Measurements from ENCODE around the gene CALML4.
"Not testable (repeated sequence)": the region's sequence is repeated elsewhere in the genome, so short reads cannot be mapped to it uniquely, and the experiment has no call there.

CALML4 gene

DNA sequence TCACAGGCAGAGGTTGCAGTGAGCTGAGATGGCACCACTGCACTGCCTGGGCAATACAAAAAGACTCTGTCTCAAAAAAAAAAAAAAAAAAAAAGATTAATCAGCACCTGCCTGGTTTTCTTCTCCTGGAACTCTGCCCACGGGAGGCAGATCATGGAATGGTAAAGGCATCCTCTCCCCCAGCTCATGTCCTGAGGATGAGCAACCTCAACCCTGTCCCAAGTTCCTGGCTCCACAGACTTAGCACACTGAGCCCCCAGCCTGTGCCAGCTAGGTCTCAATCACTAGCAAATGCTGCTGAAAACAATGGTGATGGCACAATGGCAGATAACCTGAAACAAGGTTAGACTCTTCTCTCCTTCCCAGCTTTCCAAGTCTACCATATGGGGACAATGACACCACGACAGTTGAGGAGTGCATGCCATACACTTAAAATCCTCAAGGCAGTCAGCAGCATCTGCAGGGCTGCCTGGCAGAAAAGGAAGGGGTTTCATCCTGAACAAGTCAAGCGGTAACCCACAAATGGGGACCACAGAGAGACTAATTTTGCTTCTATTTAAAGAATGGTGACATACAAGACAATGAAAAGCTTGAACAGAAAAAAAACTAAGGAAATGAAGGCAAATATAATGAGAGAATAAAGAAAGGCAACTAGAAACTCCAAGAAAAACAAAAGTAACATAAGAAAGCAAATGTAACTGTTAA, 19.6 kb upstream of the CALML4 start:
- no peak for DNase-seq

DNA sequence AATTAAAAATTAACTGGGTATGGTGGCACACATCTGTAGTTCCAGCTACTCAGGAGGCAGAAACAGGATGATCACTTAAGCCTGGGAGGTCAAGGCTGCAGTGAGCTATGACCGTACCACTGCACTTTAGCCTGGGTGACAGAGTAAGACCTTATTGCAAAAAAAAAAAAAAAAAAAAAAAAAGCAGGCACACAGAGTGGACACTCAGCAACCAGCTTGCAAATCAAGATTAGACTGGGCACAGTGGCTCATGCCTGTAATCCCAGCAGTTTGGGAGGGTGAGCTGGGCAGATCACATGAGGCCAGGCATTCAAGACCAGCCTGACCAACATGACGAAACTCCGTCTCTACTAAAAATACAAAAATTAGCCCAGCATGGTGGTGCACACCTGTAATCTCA, 19.0 kb upstream of the CALML4 start:
- DNase-seq, result no peak

GRCh38 chr15:68223171-68223570, 18.0 kb upstream of the CALML4 start:
- no peak for DNase-seq

- not testable (repeated sequence) for DNase-seq
Observed at GRCh38 chr15:68222432-68222743, 17.3 kb upstream of the CALML4 start.

DNA sequence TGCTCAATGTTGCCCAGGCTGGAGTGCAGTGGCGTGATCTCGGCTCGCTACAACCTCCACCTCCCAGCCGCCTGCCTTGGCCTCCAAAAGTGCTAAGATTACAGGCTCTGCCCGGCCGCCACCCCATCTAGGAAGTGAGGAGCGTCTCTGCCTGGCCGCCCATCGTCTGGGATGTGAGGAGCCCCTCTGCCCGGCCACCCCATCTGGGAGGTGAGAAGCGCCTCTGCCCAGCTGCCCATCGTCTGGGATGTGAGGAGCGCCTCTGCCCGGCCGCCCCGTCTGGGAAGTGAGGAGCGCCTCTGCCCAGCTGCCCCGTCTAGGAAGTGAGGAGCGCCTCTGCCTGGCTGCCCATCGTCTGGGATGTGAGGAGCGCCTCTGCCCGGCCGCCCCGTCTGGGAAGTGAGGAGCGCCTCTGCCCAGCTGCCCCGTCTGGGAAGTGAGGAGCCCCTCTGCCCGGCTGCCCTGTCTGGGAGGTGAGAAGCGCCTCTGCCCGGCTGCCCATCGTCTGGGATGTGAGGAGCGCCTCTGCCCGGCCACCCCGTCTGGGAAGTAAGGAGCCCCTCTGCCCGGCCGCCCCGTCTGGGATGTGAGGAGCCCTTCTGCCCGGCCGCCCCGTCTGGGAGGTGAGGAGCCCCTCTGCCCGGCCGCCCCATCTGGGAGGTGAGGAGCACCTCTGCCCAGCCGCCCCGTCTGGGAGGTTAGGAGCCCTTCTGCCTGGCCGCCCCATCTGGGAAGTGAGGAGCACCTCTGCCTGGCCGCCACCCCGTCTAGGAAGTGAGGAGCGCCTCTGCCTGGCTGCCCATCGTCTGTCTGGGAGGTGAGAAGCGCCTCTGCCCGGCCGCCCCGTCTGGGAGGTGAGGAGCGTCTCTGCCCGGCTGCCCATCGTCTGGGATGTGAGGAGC, 16.6 kb upstream of the CALML4 start:
- not testable (repeated sequence) for DNase-seq

DNA sequence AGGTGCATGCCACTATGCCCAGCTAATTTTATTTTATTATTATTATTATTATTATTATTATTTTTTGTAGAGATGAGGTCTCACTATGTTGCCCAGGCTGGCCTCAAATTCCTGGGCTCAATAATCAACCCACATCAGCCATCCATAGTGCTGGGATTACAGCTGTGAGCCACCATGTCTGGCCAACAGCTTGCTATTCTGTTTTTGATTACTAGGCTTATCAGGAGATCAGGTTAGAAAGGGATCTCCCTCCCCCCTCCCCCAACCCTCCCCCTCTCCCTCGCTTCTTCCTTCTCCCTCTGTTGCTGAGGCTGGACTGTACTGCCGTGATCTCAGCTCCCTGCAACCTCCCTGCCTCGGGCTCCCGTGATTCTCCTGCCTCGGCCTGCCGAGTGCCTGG, 15.8 kb upstream of the CALML4 start:
- no peak for DNase-seq

DNA sequence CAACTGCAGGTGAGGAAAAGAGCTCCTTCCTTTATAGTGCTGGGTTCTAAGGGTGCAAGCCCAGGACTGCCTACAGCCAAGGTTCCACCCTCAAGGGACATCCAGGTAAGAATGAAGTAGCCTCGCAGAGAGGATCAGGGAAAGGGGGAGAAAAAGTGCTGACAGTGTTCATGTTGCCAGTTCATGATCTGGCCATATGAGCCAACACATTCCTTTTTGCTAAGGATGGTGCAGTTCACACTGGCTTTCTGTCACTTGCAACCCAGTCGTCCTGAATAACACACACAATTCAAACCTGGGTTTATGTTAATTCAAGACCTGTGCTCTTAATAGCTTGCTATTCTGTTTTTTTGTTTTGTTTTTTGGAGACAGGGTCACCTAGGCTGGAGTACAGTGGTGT, 15.4 kb upstream of the CALML4 start:
- no peak for DNase-seq

- no peak for DNase-seq
Observed at GRCh38 chr15:68218847-68219798, 14.0 kb upstream of the CALML4 start.

- DNase-seq, result no peak
Observed at GRCh38 chr15:68218331-68218730, 13.2 kb upstream of the CALML4 start.

- DNase-seq, result no peak
Observed at GRCh38 chr15:68217341-68217740, 12.2 kb upstream of the CALML4 start.

GRCh38 chr15:68214838-68215254, 9.7 kb upstream of the CALML4 start:
- no peak for DNase-seq

DNA sequence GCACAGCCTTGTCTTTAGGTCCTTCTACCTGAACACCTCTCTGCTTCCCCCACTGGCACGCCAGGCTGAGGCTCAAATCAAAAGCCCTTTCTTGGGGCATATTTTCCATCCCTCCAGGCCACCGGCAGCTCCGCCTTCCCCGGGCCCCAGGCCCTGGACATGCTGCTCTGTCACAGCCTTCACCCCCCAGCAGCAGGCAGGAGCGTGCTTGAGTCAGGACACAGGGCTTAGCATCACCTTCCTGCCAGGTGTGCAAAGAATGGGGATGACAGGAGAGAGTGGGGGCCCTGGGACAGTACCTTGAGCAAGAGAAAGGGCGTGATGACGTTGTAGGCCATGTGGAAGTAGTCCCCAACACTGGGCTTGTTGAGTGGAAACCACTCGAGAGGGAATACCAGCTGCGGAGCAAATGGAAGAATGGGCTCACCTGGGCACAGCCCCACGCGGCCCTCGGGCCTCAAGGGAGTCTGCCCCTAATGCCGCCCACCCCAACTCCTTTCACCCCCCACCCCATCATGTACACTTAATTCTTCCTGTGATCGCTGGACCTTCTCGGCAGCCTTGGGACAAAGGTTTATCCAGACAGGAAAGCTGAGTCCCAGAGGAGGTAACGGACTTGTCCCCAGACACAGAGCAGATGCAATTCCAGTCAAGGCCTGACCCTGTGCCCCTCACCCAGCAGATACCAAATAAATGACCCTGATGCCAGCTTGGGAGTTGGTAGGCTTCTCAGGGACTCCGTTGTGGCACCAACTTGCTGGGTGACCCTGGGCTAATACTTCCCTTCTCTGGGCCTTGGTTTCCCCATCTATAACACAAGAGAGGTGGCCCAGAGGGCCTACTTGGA, 9.1 kb upstream of the CALML4 start:
- DNase-seq, result no peak

DNA sequence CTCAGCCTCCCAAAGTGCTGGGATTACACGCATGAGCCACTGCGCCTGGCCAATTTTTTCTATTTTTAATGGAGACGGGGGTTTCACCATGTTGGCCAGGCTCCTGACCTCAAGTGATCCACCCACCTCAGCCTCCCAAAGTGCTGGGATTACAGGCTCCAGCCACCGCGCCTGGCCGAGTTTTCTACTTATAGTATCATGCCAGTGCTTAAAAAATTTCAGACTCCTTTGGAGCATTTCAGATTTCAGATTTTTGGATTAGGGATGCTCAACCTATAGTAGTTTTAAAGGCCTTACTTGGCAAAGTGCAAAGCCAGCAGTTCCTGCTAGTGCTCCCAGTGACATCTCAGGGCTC, 8.3 kb upstream of the CALML4 start:
- DNase-seq, result not testable (repeated sequence)

- DNase-seq, result no peak
Observed at GRCh38 chr15:68211656-68212320, 6.7 kb upstream of the CALML4 start.

GRCh38 chr15:68210821-68211655, 5.9 kb upstream of the CALML4 start:
- DNase-seq, result no peak

- DNase-seq, result no peak
Observed at GRCh38 chr15:68210409-68210756, 5.3 kb upstream of the CALML4 start.

DNA sequence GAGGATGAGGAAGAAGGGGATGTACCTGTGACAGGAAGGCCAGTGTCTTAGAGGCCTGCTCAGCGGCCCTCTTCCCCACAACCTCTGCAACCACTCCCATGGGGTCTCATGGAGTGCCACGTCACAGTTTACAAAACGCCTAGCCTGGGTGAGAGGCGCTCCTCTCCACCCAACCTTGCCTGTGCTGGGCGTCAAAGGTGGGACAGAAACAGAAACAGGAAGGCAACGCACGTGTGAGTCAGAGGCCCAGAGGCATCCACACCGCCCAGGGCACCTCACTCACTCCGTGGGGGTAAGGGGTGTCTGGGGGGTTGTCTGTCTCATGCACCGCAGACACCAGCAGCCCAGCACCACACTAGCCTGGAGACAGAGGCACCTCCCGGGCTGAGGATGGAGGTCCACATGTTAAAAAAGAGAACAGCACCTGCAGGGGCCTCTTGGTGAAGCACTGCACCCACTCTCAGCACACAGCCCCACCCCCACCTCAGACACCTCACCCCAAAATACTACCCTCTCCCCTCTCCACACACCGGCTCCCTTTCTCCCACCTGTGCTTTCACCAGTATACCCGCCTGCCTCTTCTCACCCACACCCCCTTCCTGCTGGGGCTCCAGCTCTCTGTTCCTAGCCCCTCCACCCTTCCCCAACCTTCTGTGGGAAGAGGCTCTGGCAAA, 4.7 kb upstream of the CALML4 start:
- DNase-seq, result no peak

GRCh38 chr15:68209272-68209671, 4.1 kb upstream of the CALML4 start:
- DNase-seq, result no peak

DNA sequence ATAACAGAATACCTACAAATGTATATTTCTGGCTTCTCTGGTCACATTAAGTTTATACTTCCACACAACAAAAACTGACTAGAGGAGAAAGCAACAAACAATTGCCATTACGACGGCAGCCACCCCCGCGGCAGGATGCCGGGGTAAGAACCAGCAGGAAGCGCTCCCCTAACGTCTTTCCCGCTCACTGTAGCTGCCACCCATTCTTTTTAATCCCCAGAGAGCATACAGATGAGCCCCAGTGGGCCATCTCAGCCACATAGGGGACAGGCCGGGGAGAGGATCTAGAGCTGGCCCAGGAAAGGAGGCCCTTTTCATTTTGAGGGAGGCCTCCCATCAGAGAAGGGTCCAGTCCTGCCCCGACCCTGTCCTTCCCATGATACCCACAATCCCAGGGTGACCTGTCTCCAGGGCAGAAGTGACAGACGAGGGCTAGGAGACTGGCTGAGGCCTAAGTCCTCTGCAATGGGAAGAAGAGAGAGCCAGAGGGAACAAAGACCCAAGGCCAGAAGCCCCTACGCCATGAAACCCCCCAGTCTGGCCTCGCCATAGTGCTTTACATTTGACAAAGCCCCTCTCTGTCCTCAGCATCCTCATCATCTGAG, 3.6 kb upstream of the CALML4 start:
- DNase-seq, result no peak

GRCh38 chr15:68208136-68208535, 3.0 kb upstream of the CALML4 start:
- DNase-seq, result no peak
